HG03354 (cell line): Measurements from ENCODE around the gene GALNS.
"Not testable (repeated sequence)": the region's sequence is repeated elsewhere in the genome, so short reads cannot be mapped to it uniquely, and the experiment has no call there.

Experiments
- ATAC-seq: cut with Tn5 transposase; IDR thresholded peaks from one replicate; pipeline ENCODE4 v1.9.1; 2021; ENCODE audit warnings: mild to moderate bottlenecking; ENCODE audit not compliant: unreplicated experiment, poor library complexity, severe bottlenecking

Gene GALNS, protein sequence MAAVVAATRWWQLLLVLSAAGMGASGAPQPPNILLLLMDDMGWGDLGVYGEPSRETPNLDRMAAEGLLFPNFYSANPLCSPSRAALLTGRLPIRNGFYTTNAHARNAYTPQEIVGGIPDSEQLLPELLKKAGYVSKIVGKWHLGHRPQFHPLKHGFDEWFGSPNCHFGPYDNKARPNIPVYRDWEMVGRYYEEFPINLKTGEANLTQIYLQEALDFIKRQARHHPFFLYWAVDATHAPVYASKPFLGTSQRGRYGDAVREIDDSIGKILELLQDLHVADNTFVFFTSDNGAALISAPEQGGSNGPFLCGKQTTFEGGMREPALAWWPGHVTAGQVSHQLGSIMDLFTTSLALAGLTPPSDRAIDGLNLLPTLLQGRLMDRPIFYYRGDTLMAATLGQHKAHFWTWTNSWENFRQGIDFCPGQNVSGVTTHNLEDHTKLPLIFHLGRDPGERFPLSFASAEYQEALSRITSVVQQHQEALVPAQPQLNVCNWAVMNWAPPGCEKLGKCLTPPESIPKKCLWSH

DNA sequence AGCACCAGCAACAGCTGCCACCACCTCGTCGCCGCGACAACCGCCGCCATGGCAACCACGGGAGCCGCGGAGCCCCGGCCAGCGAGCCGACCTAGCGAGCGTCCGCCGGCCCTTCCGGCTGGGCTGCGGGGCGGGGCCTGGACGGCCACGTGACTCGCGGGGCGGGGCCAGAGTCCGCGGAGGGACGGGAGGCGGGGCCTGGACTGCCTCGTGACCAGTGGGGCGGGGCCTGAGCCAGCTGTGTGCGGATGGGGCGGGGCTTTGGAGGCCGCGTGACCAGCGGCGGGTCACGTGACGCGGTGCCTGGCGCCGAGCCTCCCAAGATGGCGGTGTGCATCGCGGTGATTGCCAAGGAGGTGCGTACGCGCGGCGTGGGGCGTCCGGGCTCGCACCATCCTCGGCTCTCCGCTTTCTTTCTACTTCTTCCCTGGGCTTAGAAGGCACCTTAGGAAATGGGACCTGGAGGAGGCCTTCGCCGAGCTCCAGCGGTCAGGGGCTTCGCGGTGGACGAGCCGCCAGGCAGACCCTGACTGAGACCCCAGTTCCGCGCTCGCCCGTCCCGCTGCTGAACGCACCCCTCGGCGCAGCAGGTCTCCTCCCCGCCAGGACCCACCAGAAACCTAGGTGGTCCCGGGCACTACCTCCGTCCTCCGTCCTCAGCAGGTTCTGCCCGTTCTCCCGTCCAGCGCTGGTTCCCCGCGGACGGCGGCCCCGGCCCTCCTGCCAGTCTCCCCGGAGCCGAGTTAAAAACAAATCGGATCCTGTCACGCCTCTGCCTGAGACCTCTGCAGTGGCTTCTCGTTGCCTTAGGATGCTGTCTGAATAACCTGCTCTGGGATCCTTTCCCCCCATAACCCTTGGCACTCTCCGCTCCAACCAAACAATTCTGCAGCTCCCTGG, at the start of gene GALNS, which contains the start of gene TRAPPC2L:
Gene GALNS, minus strand, starts transcription at position 120 of the 900 bp plus-strand sequence. Its CDS starts 70 bp downstream, at position 50.
Gene TRAPPC2L, plus strand, starts transcription at position 300 of the 900 bp plus-strand sequence. Its CDS starts 24 bp downstream, at position 324.
- ATAC-seq = peak; percentile 80

DNA sequence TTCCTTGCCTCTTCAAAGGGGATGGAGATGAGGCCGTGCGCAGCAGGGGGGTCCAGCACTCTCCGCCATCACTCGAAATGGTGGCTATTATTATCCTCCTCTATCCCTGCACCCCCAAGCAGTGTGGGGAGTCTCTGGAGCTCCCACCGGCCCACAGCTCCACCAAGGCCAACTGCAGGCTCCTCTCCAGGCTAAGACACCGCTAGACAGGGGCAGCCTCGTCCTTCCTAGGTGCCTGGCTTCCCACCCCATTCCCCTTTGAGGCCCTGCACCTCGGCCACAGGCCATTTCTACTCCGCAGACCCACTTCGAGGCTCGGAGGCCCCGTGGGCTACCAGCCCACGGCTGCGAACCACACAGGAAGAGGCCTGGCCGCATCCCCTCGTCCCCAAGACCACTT, 49.3 kb upstream of the GALNS start:
- no peak for ATAC-seq

GRCh38 chr16:88905563-88905962, 48.8 kb upstream of the GALNS start:
- no peak for ATAC-seq

- no peak for ATAC-seq
Observed at GRCh38 chr16:88904676-88905365, 48.1 kb upstream of the GALNS start.

DNA sequence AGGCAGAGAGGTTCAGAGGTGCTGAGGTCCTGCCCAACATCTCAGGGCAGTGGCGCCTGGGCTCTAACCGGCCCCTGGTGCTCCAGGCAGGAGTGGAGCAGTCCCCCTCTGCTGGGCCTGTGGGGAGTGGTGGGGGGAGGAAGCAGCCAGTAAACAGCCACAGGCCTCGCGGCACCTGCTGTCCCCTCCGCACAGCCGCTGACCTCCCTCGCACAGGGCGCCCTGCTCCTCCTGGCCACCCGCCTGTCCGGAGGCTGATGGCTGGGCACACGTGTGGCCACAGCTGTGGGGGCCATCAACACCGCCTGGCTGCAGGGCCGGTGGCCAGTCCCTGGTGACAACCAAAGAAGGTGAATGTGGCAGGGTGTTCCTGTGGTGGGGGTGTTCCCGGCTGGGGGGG, 46.5 kb upstream of the GALNS start:
- ATAC-seq = no peak

DNA sequence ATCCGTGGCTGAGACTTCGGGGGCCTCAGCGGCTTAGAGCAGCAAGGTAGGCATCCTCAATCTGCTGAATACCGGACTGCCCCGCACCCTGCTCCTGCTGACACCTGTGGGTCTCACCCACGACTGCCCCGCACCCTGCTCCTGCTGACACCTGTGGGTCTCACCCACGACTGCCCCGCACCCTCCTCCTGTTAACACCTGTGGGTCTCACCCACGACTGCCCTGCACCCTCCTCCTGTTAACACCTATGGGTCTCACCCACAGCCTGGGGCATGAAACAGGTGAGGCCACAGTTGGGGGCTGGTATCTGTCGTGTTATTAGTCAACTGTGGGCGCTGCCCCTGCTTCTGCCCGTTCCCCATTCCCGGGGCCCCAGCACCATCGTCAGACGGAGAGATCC, 46.0 kb upstream of the GALNS start:
- ATAC-seq = no peak

- ATAC-seq = no peak
Observed at GRCh38 chr16:88901718-88902337, 45.1 kb upstream of the GALNS start.

- no peak for ATAC-seq
Observed at GRCh38 chr16:88900662-88901052, 43.9 kb upstream of the GALNS start.

DNA sequence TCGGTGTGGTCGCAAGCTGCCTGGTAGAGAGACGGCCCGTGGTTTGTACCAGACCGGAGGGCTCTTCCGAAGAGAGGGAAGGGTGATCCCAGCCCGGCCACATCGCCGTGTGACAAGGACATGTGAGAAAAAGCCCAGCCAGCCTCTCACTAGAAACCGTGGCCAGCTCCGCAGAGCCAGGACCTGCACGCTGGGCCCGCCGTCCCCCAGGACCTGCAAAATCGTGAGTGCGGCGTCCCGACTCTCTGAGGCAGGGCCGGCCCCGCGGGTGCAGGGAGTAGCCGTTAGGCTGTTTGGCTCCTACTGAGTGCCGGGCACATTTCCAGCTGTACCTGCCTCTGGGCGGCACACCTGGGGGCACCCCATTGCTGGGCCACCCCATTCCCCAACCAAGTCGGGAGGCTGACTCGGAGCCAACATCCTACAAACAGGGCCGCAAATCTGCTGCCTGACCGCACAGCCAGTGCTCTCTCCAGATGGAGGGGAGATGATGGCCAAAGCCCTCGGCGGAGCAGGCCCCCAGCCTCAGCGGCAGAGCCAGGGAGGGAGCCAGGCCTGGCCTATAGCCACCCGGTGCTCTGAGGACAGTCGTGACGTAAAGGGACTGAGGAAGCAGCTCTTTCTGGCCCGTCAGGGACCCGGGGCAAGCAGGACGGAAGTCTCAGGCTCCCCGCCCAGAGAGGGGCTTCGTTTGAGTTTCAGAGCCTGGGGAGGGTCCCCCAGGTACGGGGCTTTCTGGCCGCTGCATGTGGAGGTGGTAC, 43.3 kb upstream of the GALNS start:
- ATAC-seq = no peak

- ATAC-seq = no peak
Observed at GRCh38 chr16:88897696-88898425, 41.1 kb upstream of the GALNS start.

- no peak for ATAC-seq
Observed at GRCh38 chr16:88896238-88897070, 39.7 kb upstream of the GALNS start.

GRCh38 chr16:88895335-88895734, 38.6 kb upstream of the GALNS start:
- ATAC-seq = no peak

GRCh38 chr16:88894681-88895300, 38.0 kb upstream of the GALNS start:
- ATAC-seq = no peak

DNA sequence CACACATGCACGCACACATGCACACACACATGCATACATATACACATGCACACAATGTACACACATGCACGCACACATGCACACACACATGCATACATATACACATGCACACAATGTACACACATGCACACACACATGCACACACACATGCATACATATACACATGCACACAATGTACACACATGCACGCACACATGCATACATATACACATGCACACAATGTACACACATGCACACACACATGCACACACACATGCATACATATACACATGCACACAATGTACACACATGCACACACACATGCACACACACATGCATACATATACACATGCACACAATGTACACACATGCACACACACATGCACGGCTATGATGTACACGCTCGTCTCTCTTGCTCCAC, 37.5 kb upstream of the GALNS start:
- ATAC-seq = not testable (repeated sequence)

DNA sequence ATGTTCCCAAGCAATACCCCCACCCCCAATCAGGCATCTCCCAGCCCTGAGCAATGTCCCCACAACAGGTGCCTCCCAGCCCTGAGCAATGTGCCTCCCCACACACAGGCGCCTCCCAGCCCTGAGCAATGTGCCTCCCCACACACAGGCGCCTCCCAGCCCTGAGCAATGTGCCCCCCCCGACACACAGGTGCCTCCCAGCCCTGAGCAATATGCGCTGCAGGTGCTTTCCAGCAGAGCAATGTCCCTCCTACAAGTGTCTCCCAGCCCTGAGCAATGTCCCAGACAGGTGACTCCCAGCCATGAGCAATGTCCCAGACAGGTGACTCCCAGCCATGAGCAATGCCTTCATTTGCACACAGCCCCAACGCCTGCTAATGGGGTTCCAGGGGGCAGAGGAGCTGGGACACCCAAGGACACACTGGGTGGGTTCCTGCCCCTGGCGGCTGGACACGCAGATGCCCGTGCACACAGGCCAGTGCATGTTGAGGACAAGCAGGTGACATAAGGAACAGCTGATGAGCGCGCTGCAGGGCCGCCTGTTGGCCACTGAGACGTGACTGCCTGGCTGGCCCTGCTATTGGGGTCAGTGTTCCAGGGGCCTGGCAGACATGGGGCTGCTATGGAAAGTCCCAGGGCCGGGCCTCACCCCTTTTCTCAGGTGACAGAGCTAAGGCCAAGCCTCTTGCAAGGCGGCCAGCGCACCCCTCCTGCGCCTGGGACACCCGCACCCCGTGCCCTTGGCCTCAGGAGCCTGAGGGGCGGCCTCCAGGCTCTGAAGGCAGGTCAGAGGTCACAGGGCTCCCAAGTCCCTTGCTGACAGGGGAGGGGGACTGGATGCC, 36.6 kb upstream of the GALNS start:
- ATAC-seq = no peak

DNA sequence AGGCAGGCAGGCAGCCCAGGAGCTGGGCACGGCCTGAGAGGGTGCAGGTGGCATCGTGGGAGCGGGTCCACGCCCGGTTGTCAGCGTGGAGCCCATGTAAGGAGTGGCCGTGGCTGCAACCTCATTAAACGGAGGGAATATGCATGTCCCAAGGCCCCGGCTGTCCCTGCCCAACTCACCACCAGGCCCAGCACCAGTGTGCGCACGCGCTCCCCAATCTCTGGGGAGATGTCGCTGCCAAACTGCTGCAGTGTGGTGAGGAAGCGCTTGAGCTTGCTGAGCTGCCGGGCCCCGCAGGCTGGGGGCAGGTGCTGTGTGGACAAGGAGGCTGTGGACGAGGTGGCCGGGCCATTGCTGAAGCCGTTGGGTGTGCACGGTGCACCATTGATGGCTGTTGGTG, 35.3 kb upstream of the GALNS start:
- no peak for ATAC-seq
